HTR-8/SVneo (cell line): ENCODE data around the gene UBE2F.
"Not testable (repeated sequence)": the region's sequence is repeated elsewhere in the genome, so short reads cannot be mapped to it uniquely, and the experiment has no call there.

Experiments
- DNase-seq: peaks from one replicate; pipeline ENCODE4 v3.0.0; 2011; ENCODE audit warnings: low spot score, mixed read lengths; ENCODE audit not compliant: insufficient read length
- FAIRE-seq: peaks from 2 replicates; lab custom pipeline; 2011; peaks lifted over from hg19 to GRCh38; lab: Jason Lieb, UNC

The UBE2F gene

GRCh38 chr2:237972936-237973335, 6.1 kb downstream of the UBE2F start:
- DNase-seq (no peak), FAIRE-seq (no peak)

GRCh38 chr2:237977380-237977779, 10.6 kb downstream of the UBE2F start:
- no peak for FAIRE-seq
- DNase-seq = no peak

GRCh38 chr2:237978058-237978712, 11.4 kb downstream of the UBE2F start:
- DNase-seq = no peak
- peak; percentile 57 for FAIRE-seq

- no peak for DNase-seq
Observed at GRCh38 chr2:237979331-237979730, 12.5 kb downstream of the UBE2F start.

GRCh38 chr2:237980087-237980486, 13.3 kb downstream of the UBE2F start:
- DNase-seq (no peak), FAIRE-seq (no peak)

More at GRCh38 chr2:237979331-237979730, 12.5 kb downstream of the UBE2F start:
- FAIRE-seq = no peak

GRCh38 chr2:237980751-237981150, 13.9 kb downstream of the UBE2F start:
- no peak for DNase-seq
- no peak for FAIRE-seq

- not testable (repeated sequence) for DNase-seq, FAIRE-seq
Observed at GRCh38 chr2:237981621-237982020, 14.8 kb downstream of the UBE2F start.

- DNase-seq = no peak
- no peak for FAIRE-seq
Observed at GRCh38 chr2:237982039-237982725, 15.4 kb downstream of the UBE2F start.

- DNase-seq (no peak), FAIRE-seq (no peak)
Observed at GRCh38 chr2:237983922-237984321, 17.1 kb downstream of the UBE2F start.

- no peak for FAIRE-seq
- DNase-seq = no peak
Observed at GRCh38 chr2:237987268-237987667, 20.5 kb downstream of the UBE2F start.

GRCh38 chr2:237993701-237994100, 26.9 kb downstream of the UBE2F start:
- no peak for DNase-seq
- no peak for FAIRE-seq

- FAIRE-seq = no peak
- no peak for DNase-seq
Observed at GRCh38 chr2:237995036-237995435, 28.2 kb downstream of the UBE2F start.

- FAIRE-seq = peak; percentile 31
- DNase-seq = peak; percentile 49
Observed at GRCh38 chr2:237996021-237996593, 29.3 kb downstream of the UBE2F start.

- DNase-seq (no peak), FAIRE-seq (no peak)
Observed at GRCh38 chr2:237997521-237997920, 30.7 kb downstream of the UBE2F start.

- FAIRE-seq (no peak), DNase-seq (no peak)
Observed at GRCh38 chr2:237998530-237998929, 31.7 kb downstream of the UBE2F start.

- no peak for DNase-seq
- no peak for FAIRE-seq
Observed at GRCh38 chr2:238003234-238004031, 36.6 kb downstream of the UBE2F start.

- no peak for FAIRE-seq
- DNase-seq = no peak
Observed at GRCh38 chr2:238004077-238004830, 37.4 kb downstream of the UBE2F start.

- DNase-seq (no peak), FAIRE-seq (no peak)
Observed at GRCh38 chr2:238005528-238005927, 38.7 kb downstream of the UBE2F start.

- DNase-seq = no peak
- no peak for FAIRE-seq
Observed at GRCh38 chr2:238006510-238006909, 39.7 kb downstream of the UBE2F start.

- FAIRE-seq (no peak), DNase-seq (no peak)
Observed at GRCh38 chr2:238007924-238008323, 41.1 kb downstream of the UBE2F start.
